SIG-M5 treated with dmso at 0.1 percent for 504 hours (cell line): ENCODE measurements around the gene PLA2G4C.
"Not testable (repeated sequence)": the region's sequence is repeated elsewhere in the genome, so short reads cannot be mapped to it uniquely, and the experiment has no call there.

Experiments
- DNase-seq: peaks from one replicate; lab custom pipeline; 2025; ENCODE audit not compliant: unreplicated experiment; lab: John Stamatoyannopoulos, UW

PLA2G4C gene

GRCh38 chr19:48111280-48111679, 663 bp upstream of the PLA2G4C start:
- no peak for DNase-seq

GRCh38 chr19:48108997-48109782, 1.4 kb downstream of the PLA2G4C start:
- DNase-seq, result no peak

- no peak for DNase-seq
Observed at GRCh38 chr19:48103922-48104321, 6.7 kb downstream of the PLA2G4C start.

- DNase-seq, result peak; percentile 43
Observed at GRCh38 chr19:48102870-48103751, 7.5 kb downstream of the PLA2G4C start.

GRCh38 chr19:48095612-48096175, 14.9 kb downstream of the PLA2G4C start:
- DNase-seq, result no peak

- no peak for DNase-seq
Observed at GRCh38 chr19:48094855-48095203, 15.8 kb downstream of the PLA2G4C start.

GRCh38 chr19:48094129-48094854, 16.3 kb downstream of the PLA2G4C start:
- DNase-seq, result no peak

- not testable (repeated sequence) for DNase-seq
Observed at GRCh38 chr19:48091111-48091718, 19.4 kb downstream of the PLA2G4C start.

GRCh38 chr19:48090281-48090802, 20.3 kb downstream of the PLA2G4C start:
- DNase-seq, result no peak

GRCh38 chr19:48088991-48089390, 21.6 kb downstream of the PLA2G4C start:
- not testable (repeated sequence) for DNase-seq

- DNase-seq, result no peak
Observed at GRCh38 chr19:48085904-48086864, 24.4 kb downstream of the PLA2G4C start.

GRCh38 chr19:48085076-48085475, 25.5 kb downstream of the PLA2G4C start:
- no peak for DNase-seq

GRCh38 chr19:48081106-48081505, 29.5 kb downstream of the PLA2G4C start:
- DNase-seq, result no peak

- not testable (repeated sequence) for DNase-seq
Observed at GRCh38 chr19:48070177-48070769, 40.3 kb downstream of the PLA2G4C start.

- DNase-seq, result no peak
Observed at GRCh38 chr19:48069435-48069834, 41.2 kb downstream of the PLA2G4C start.

GRCh38 chr19:48064509-48064908, 46.1 kb downstream of the PLA2G4C start:
- DNase-seq, result no peak

GRCh38 chr19:48061401-48062344, 48.9 kb downstream of the PLA2G4C start:
- DNase-seq, result peak; percentile 6

GRCh38 chr19:48060381-48060780, 50.2 kb downstream of the PLA2G4C start:
- DNase-seq, result no peak
